NCI-H1048 (cell line): ENCODE data around the gene GPHB5.
"Not testable (repeated sequence)": the region's sequence is repeated elsewhere in the genome, so short reads cannot be mapped to it uniquely, and the experiment has no call there.

ENCODE experiments used
- DNase-seq: peaks from one replicate; lab custom pipeline; 2025; lab: John Stamatoyannopoulos, UW

Gene GPHB5, protein sequence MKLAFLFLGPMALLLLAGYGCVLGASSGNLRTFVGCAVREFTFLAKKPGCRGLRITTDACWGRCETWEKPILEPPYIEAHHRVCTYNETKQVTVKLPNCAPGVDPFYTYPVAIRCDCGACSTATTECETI

DNA sequence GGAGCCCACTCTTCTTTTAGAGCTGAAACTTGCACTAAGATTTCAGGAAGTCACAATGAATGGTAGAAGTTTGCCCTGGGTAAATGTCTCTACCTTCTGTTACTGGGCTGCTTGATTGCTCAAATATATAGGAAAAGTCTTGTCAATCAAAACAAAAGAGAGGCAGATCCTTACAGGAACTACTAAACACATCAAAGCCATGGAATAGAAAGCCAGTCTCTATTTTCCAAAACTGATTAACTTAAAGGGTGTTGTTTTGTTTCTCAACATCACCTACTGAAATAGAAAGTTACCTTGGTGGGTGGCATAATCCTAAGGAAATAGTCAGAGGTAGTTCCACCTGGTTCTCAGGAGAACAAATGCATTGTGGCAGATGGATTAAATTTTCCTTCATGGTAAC lies at the start of gene GPHB5:
GPHB5 (minus strand) TSS at position 101 of the 400 bp plus-strand sequence. CDS start 1,086 bp downstream, outside the sequence.
- no peak for DNase-seq

DNA sequence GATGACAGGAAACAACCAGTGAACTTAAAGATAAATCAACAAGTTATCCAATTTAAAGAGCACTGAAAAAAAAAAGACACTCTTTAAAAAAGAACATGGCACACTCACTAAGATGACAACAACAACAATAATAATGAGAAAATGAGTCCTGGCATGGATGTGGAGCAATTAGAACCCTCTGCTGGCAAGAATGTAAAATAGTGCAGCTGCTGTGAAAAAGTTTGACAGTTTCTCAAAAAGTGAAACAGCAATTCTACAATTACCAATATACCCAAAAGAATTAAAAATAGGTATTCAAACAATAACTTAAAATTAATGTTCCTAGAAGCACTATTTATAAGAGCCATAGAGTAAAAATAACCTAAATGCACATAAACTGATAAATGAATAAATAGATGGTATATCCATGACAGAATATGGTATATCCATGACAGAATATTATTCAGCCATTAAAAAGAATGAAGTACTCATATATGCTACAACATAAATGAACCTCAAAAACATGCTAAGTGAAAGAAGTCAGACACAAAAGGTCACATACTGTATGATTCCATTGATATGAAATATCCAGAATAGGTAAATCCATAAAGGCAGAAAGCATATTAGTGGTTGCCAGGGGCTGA lies 49.1 kb upstream of the GPHB5 start:
- DNase-seq: no peak

DNA sequence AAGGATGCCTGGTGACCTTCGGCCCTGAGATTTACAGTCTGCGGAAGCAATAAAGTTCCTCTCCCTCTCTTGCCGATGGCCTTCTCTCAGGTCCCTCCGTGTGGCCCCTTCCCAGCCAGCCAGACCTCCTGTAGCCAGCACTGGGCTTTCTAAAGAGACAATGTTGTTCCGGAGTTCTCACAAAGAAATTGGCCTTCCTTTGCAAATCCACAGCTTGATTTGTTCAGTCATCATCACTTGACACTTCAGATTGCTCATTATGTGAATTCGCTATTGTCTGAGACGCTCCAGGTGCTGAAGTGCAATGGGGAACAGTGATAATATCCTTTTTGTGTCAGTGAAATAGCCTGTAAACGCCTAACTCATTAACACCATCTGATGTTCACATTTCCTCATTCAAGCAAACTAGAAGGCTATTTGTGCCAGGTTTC lies 43.7 kb upstream of the GPHB5 start:
- no peak for DNase-seq

DNA sequence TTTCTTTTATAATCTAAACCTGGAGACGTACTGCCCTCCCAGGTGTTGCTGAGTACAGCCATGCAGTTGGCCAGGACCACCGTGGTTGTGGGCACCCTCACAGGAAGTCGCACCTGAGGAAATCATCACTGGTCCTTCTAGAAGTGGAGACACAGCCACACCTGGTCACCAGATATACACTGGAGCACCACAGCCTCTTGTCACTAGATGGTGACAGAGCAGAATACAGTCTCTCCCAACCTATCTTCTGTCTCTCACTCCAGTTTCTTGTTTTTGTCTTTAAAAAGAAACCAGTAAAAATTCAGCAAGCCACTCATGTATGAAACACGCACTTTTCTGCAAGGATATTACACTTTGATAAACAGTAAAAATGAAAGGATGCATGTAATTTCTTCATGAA lies 43.1 kb upstream of the GPHB5 start:
- DNase-seq: no peak

DNA sequence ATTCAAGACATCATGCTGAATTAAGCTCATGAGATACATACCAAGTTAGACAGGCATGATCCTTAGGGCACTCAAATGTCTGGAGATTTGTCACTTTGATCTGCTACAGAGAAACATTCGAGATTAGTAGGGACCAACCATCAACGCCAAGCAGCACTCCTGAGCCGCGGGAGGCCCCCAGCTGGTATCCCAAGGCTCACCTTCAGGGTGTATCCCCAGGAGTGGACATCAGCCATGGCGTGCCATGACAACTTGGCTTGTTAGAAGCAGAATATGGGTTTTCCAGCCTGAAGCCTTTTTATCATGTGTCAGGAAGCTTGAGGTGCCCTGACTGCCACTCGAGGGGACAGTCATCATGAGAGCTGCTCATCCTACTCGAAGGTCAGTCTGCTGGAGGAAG lies 39.1 kb upstream of the GPHB5 start:
- DNase-seq: no peak

DNA sequence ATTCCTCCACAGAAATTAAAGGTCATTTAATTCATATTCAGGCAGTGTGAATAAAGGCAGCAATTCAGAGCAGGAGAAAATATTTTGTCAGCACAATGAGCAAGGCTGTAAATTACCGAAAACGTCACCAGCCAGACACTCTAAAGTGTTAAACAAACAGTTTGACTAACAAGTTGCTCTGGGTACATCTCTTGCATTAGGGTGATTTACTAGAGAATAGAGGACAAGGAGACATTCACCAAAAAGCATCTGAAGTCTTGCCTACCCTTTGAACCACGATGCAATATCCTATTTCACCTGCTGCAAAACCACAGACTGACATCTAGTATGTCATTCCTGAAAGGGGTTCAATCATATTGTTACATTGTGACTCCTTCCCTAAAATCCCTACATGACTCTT lies 27.1 kb upstream of the GPHB5 start:
- DNase-seq: no peak

DNA sequence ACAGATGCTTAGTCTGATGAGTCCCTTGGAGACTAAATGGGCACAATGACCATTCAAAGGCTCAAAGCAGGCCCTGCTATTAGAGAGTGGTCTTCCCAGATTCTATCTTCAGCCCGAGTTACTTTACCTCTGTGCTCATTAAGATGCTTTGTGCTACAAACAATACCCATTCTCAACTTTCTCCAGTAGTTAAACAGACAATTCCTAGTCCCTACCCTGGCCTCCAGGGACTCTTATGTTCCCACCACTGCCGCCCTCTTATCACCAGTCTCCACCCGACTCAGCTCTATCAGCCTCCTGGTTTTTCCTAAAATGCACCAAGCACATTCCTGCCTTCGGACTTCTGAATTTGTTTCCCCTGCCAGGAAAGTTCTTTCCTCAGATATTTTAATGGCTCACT lies 25.6 kb upstream of the GPHB5 start:
- no peak for DNase-seq

DNA sequence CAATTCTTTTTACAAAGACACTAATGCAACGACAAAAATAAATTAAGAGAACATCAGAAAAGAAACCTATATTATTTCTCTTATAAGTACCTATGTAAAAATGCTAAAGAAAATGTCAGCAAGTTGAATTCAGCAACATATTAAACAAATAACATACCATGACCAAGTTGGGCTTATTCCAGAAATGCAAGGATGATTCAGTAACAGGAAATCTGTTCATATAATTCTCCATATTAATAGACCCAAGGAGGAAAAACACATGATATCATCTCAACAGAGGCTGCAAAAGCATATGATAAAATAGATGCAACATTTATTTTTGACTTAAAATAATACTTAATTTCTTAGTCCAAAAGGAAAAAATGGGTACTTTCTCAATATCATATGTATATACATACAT lies 25.1 kb upstream of the GPHB5 start:
- no peak for DNase-seq

DNA sequence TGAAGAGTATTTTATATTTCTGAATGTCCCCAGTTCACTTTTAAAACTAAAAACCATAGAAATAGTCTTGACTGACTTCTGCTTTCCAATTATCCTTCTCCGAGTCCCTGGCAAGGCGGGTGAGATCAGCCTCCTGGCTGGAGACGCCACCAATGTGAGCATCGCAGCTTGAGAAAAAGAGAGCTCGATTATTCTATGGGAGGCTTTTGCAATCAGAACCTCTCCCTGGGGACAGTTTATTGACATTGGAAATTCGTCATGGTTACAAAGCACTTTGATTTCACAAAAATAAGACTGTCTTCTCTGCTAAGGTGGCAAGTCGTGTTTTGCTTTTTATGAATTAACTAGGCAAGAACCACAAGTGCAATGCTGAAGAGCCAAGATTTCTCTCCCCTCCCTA lies 23.6 kb upstream of the GPHB5 start:
- DNase-seq: no peak

DNA sequence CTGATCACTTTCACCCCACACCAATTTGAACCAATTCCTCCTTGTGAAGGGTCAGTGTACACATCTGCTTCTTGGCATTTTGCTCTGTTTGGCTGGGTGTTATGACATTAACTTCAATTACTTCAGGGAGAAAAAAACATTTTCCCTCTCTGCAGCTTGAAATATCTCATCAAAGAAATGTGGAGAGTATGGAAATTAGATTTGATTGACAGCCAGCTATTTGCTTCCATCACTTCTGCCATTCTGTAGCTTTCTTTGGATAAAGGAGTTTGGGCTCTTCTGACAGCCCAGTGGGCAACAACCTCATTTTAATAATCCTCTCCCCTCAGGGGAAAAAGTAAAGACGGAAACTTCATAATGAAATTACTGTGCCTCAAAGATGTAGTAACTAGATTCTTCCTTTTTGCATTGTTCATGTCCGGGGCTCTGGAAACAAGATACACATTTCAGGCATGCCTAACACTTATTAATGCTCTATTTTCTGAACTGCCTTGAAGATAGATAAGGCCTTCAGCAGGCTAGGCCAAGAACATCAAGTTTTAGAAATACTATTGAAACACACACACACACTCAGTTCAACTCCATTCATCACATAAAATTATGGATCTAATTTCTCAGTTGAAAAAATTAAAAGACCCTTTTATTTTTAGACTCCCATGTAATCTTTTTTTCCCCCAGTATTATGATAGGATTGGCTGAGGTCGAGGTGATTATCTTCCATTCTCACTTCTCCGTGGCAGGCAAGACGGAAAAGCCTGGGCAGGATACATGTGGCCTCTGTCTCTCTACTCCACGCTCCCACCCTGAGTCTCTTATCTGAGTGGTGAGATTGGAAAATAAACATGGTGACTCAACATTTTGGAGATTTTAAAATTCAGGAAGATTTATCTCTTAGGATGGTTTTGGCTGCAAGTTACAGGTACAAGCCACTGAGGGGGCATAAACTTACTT lies 10.3 kb upstream of the GPHB5 start:
- no peak for DNase-seq

DNA sequence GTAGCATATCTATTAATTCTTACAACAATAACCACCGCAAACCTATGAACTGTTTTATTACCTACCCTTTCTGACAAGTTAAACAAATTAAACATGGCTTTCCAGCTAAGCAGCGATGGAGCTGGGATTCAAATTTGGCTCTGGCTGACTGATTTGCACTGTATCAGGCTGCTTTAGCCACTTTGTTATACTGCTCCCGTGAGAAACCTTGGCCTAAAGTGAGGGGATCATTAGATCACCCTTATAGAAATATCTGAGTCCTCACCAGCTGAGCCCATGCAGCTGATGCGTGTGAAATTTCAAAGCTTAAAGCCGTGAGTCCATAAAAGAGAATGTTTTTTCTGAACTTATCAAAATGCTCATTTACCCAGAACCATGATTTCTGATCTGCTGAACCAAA lies 8.1 kb upstream of the GPHB5 start:
- DNase-seq: no peak

DNA sequence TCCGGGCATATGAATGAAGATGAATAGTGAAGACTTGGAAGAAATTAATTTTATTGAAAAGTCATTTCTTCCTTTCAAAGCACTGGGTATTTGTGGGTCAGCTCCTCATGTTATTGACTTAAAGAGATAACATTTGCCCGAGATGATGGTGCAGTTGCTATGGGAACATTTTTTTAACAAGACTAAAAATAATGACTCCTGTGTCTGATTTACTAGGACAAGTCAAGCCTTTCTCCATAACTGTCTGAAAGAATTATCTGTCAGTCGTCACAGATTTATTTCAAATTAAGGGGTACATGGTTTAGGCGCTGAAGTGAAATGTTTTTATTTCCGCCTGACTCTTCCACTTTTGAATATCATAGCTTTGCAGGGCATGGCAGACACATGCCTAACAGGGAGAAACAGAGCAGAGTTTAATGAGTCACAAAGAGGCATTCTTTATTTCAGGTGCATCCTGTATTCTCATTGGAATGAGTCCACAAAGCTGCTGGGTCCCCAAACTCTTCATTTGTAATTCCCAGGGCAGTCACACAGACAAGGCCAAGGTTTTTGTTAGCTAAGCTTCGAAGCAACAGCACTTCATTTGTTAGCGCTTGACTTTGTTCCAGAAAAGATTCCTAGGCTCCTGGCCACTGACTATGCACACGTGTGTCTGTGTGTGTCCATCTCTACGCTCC lies 4.3 kb upstream of the GPHB5 start:
- no peak for DNase-seq

DNA sequence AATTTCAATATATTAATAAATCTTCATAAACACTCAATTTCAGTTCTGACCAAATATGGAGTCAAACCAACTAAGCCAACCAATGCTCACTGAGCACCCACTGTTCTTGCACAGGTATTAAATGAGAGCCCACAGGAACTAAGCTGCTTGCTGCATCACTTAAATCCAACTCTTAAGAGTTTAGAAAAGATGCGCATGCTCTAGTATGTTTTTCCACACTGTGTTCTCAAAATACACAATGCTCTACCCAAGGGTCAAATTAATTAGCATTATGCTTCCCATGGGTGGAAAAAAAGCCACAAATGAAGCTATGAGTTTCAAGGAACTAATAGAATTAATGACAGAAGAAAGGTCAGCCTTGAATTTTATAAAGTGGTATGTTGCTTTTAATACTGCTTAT lies 3.7 kb upstream of the GPHB5 start:
- DNase-seq: no peak

DNA sequence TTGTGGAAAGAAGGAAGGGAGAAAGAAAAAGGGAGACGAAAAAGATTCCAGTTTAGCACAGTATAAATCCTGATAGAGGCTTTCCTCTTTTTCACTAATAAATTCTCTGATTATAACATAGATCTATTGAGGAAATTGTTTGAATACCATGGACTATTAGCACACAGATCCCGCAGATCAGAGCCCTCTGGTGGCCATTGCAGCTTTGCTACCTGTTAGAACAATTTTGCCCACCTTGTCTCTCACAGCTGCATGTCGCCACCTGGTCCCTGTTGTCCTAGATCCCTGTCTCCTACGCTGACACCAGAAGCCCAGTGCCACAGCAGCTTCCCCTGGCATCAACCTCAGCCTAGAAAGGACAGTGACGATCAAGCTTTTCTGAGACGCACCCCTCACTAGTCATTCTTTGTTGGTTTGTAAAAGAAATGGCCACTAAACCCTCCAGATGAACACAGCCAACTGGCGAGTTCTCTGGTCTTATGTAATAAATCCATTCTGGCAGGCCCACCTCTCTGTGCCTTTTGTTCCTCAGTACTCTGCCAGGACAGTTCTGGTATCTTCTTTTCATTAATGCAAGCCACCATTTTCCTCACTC lies 9.9 kb downstream of the GPHB5 start:
- DNase-seq: no peak

DNA sequence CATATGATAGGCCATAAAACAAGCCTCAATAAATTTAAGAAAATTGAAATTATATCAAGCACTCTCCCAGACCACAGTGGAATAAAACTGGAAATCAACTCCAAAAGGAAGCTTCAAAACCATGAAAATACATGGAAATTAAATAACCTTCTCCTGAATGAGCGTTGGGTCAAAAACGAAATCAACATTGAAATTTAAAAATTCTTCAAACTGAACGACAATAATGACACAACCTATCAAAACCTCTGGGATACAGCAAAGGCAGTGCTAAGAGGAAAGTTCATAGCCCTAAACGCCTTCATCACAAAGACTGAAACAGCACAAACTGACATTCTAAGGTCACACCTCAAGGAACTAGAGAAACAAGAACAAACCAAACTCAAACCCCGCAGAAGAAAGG lies 14.3 kb downstream of the GPHB5 start:
- DNase-seq: not testable (repeated sequence)

DNA sequence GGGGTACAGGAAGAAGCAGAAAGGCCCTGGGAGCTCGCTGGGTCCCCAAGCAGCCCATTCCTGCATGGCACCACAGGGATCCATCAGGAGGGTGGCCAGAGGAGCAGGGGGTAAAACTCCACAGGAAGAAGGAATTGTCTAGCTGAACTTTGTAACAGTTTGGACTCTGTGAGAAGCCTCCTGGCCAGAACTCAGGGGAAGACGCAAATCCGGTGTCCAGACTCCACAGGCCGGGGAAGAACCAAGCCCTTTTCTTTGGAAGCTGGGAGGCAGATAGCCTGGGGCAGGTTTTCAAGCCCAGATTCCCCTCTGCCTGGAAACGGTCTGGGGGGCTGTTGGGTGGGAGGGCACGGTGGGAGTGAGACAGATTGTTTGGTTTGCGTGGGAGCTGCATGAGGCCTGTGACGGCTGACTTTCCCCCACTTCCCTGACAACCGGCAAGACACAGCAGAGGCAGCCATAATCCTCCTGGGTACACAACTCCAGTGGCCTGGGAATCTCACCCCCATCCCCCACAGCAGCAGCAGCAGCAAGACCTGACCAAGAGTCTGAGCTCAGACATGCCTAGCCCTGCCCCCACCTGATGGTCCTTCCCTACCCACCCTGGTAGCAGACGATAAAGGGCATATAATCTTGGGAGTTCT lies 16.7 kb downstream of the GPHB5 start:
- DNase-seq: no peak

DNA sequence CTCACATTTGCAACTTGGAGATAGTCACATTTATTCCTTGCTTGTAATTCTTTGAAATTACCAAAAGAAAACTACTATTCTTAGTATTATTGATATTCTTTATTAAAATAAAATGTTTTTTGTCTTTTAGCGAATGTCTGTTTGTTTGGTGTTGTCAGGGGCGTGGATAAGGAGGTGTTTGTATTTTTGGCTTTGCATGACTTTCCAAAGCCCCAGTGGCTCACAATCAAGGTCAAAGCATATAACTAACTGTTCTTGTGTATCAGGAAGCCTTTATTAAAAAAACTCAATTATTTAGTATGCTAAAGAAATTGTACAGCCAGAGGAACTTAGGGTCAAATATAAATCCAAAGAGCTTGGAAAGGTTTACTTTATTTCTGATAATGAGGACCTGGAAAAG lies 17.9 kb downstream of the GPHB5 start:
- no peak for DNase-seq

DNA sequence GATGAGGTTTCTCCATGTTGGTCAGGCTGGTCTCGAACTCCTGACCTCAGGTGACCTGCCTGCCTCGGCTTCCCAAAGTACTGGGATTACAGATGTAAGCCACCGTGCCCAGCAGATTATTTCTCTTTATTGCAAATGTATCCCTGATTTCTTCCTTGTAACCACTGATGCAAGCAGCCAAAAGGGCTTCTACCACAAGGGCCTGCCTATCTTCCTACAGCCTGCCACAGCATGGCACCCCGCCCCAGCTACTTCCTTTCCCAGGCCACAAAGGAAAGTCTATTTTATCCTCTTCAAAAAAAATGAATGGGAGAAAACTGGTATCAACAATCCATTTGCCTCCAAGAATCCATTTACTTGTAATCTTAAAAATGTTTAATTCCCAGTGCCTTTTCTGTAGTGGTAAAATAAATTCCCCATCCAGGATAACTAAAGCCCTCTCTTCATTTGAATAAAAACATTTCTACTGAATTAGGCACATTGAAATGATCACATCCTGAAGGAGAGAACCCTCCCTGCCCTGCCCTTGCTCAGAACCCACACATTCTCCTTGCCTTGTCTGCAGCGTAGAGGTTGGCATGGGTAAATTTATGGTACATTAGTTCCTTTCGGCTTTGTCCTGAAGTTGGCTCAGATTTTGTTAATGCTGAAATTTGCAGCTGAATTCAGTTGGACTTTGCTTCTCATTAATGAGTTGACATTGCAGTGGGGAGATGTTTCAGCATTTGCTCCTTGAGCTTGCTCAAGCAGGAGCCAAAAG lies 19.2 kb downstream of the GPHB5 start:
- no peak for DNase-seq

DNA sequence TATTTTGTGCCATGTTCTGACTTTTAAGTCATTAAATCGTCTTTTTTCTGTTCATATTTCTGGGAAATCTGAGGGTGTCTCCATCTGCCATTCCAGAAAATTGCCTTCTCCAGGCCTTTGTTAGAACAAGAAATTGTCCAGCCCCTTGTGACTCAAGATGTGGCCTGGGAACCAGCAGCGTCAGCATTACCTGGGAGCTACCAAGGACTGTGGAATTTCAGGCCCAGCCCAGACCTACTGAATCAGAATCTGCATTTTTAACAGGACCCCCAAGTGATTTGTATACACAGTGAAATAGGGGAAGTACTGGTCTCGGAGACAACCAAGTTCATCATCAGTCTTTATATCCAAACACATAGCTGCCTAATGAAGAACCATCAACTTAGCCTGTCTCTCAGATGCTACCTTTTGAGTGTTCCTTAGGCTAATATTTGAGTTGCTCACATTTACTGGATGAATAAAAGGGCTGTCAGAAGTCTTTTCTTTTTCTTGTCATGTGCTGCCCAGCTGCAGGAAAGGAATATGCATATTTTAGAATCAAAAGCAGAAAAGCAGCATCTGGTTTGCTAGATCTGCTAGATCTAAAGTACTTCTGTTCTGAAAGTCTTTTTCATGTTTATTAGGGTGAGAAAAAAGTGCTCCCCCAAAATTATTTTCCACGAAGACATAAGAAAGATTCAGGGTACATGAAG lies 21.2 kb downstream of the GPHB5 start:
- DNase-seq: no peak

DNA sequence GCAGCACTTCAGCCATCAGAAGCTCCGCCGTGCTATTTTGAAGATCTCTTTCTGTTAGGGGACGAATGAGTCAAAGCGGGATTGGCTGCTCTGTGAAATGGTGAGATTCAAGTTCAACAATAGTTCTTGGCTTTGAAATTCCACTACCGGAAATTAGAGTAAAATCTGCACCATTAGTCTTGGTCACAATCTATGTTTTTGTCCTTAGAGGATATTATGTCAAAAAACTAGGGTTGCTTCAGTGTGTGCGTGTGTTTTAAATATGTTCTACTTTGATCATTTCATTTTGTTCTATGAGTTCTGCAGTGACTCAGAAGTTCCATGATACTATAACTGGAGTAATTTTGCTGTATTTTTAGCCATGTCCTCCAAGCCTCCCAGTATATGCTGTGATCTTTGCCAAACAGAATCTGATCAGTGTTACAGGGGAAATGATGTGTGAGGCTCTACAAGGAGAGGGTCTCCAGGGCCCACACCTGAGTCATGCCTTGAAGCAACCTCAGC lies 22.6 kb downstream of the GPHB5 start:
- DNase-seq: no peak
